Right atrium auricular region (tissue), 2 donors: Measurements from ENCODE around the gene SORBS2. TPM values are rescaled to one million over a fixed set of nuclear protein-coding genes. Genes with fewer than 3 reads are reported as not detected.

ENCODE experiments used
- DNase-seq: peaks from one replicate; pipeline ENCODE4 v3.0.0-alpha.2; 2019; ENCODE audit warnings: low spot score
- H3K27ac ChIP-seq, 2 donors: fragments of 200-600 bp; sonication (generic); 1 replicate in 1 of 2; 2 replicates in 1 of 2; pipeline ENCODE4 v1.5.1; 2016 to 2019
- H3K27me3 ChIP-seq, 2 donors: fragments of 200-600 bp; sonication (generic); one replicate each; pipeline versions ENCODE4 v1.5.1 to v1.6.0; 2017 to 2019
- H3K36me3 ChIP-seq: fragments of 200-600 bp; sonication (generic); one replicate; pipeline ENCODE4 v1.5.1; 2016
- H3K4me1 ChIP-seq, 2 donors: fragments of 200-600 bp; sonication (generic); one replicate each; pipeline versions ENCODE4 v1.5.1 to v1.6.0; 2017 to 2019
- H3K4me3 ChIP-seq, 2 donors: fragments of 200-600 bp; sonication (generic); 1 replicate in 1 of 2; 2 replicates in 1 of 2; pipeline ENCODE4 v1.5.1; 2017 to 2019; ENCODE audit warnings: mild to moderate bottlenecking in 1 of 2, moderate library complexity in 1 of 2
- H3K9me3 ChIP-seq, 2 donors: fragments of 200-600 bp; sonication (generic); one replicate each; pipeline ENCODE4 v1.5.1; 2019
- CTCF ChIP-seq, 2 donors: fragments of 200-600 bp; sonication (generic); IDR thresholded peaks; one replicate each; pipeline ENCODE4 v1.5.1; 2019; ENCODE audit warnings: antibody characterized with exemption in 2 of 2
- total RNA-seq, 2 donors: library from RNA; depleted of rRNA; stranded (reverse); fragments of >200 nt; gene quantifications; one replicate each; pipeline ENCODE4 v1.1.0, GENCODE V29; 2016

SORBS2 gene
- total RNA-seq, 2 donors from 2014 or later, result 530 to 741 TPM

GRCh38 chr4:185640811-185641675 lies 171.0 kb downstream of the SORBS2 start:
- TF ChIP-seq CTCF (IDR thresholded peaks at IDR 0.05), result peak in 1 of 2 donors; percentile 53
- Histone ChIP-seq H3K36me3 (peaks cover 48% of the 10 kb centered on the region), H3K9me3 (no peaks in the 10 kb centered on the region), H3K4me1 (no peaks in the 10 kb centered on the region), H3K27ac (no peak overlapping the region), H3K4me3 (no peak overlapping the region), H3K27me3 (no peaks in the 10 kb centered on the region)
- DNase-seq, result no peak

- Histone ChIP-seq H3K36me3 (peaks cover 47% of the 10 kb centered on the region), H3K4me1 (no peaks in the 10 kb centered on the region), H3K4me3 (no peak overlapping the region), H3K9me3 (peaks cover 0 to 10% of the 10 kb centered on the region in 2 donors), H3K27me3 (no peaks in the 10 kb centered on the region), H3K27ac (no peak overlapping the region)
- no peak for TF ChIP-seq CTCF (IDR thresholded peaks at IDR 0.05)
- DNase-seq, result no peak
These were observed 173.3 kb downstream of the SORBS2 start for GRCh38 chr4:185638548-185639301.

- Histone ChIP-seq H3K27ac (no peak overlapping the region), H3K27me3 (no peaks in the 10 kb centered on the region), H3K4me3 (no peak overlapping the region), H3K4me1 (no peaks in the 10 kb centered on the region), H3K36me3 (peaks cover 41% of the 10 kb centered on the region), H3K9me3 (peaks cover 0 to 10% of the 10 kb centered on the region in 2 donors)
- no peak for DNase-seq
- no peak for TF ChIP-seq CTCF (IDR thresholded peaks at IDR 0.05)
These were observed 173.9 kb downstream of the SORBS2 start for GRCh38 chr4:185638093-185638492.

GRCh38 chr4:185637163-185637875 lies 174.7 kb downstream of the SORBS2 start:
- H3K27ac ChIP-seq, result no peak overlapping the region
- no peak for TF ChIP-seq CTCF (IDR thresholded peaks at IDR 0.05)
- peaks cover 35% of the 10 kb centered on the region for H3K36me3 ChIP-seq
- DNase-seq, result no peak
- H3K4me1 ChIP-seq, result no peaks in the 10 kb centered on the region
- H3K27me3 ChIP-seq, result no peaks in the 10 kb centered on the region
- H3K9me3 ChIP-seq, result peaks cover 0 to 10% of the 10 kb centered on the region in 2 donors
- H3K4me3 ChIP-seq, result no peak overlapping the region

- DNase-seq, result no peak
- peak in 1 of 2 donors; percentile 55 for TF ChIP-seq CTCF (IDR thresholded peaks at IDR 0.05)
- peaks cover 47% of the 10 kb centered on the region for H3K36me3 ChIP-seq
These were observed 177.8 kb downstream of the SORBS2 start for GRCh38 chr4:185634066-185634652.

More at GRCh38 chr4:185634066-185634652, 177.8 kb downstream of the SORBS2 start:
- no peaks in the 10 kb centered on the region for H3K27me3 ChIP-seq
- H3K4me1 ChIP-seq, result no peaks in the 10 kb centered on the region
- no peak overlapping the region for H3K27ac ChIP-seq
- no peak overlapping the region for H3K4me3 ChIP-seq
- peaks cover 0 to 10% of the 10 kb centered on the region in 2 donors for H3K9me3 ChIP-seq
